ENCODE data around the gene GNPTG. TPM values are rescaled to one million over a fixed set of nuclear protein-coding genes. Genes with fewer than 3 reads are reported as not detected.

The GNPTG gene
- total RNA-seq, 2 experiments from 2014 or later: 27.6 to 32.0 TPM

DNA sequence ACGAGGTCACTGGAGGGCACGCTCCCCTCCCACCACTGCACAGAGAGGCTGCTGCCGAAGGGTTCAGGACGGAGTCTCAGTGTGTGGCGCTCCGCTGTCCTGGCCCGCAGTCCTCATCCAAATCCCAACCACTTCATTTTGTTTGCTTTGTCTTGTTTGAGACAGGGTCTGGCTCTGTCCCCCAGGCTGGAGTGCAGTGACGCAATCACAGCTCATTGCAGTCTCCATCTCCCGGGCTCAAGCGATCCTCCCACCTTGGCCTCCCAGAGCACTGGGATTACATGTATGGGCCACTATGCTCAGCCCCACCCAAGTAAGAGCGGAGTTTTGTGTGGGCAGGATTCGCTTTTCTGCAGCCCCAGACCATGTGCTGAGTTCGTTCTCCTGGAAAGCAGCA lies 50.0 kb downstream of the GNPTG start:
- Histone ChIP-seq H3K9me3 (ENCODE audit: control insufficient read depth in 1 of 2, insufficient read depth in 1 of 2, low read length in 2 of 2) (no peaks in the 10 kb centered on the region), H3K4me3 (ENCODE audit: low read length) (no peak overlapping the region), H3K36me3 (ENCODE audit: insufficient read depth, low read length) (peaks cover 71% of the 10 kb centered on the region), H3K27ac (ENCODE audit: low read depth in 1 of 2, low read length in 2 of 2) (no peak overlapping the region), H3K4me1 (ENCODE audit: insufficient read depth, low read length) (no peaks in the 10 kb centered on the region), H3K27me3 (ENCODE audit: control insufficient read depth in 1 of 2, insufficient read depth in 2 of 2, low read length in 2 of 2) (no peaks in the 10 kb centered on the region)
- ChIA-PET POLR2A (no interaction called here), CTCF (no interaction called here)
- peaks cover 5% of the 10 kb centered on the region for H3K4me1 Mint-ChIP-seq (ENCODE audit: low read depth)
- H3K4me3 Mint-ChIP-seq: no peak overlapping the region
- ATAC-seq (ENCODE audit: poor library complexity) (no peak), DNase-seq (no peak)
- intact Hi-C loops (cut with DNase I, micrococcal nuclease): no loop called here
- no peak for TF ChIP-seq CTCF (IDR thresholded peaks at IDR 0.05)
- H3K36me3 Mint-ChIP-seq (ENCODE audit: low read depth): peaks cover 59% of the 10 kb centered on the region
- H3K9me3 Mint-ChIP-seq: no peaks in the 10 kb centered on the region
- no peaks in the 10 kb centered on the region for H3K27me3 Mint-ChIP-seq
- H3K27ac Mint-ChIP-seq: no peak overlapping the region

DNA sequence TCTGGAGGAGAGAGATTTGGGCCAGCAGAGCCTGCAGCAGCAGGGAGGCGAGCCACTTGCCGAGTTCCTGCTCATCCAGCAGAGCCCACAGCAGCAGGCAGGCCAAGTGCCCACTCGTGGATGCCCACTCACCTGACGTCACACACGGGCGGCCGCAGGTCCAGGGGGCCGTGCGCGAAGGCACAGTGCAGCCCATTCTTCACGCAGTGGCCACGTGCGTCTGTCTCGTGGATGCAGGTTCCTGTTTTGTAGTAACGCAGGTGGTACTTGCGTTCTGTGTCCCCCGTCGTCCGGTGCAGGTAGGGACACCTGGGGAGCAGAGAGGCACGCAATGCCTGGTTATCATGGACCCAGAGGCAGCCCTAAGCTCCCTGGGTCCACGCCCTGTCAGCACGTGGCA lies 51.3 kb downstream of the GNPTG start:
- Mint-ChIP-seq H3K27ac (no peak overlapping the region), H3K27me3 (no peaks in the 10 kb centered on the region), H3K4me3 (no peak overlapping the region), H3K36me3 (ENCODE audit: low read depth) (peaks cover 62% of the 10 kb centered on the region), H3K4me1 (ENCODE audit: low read depth) (peaks cover 9% of the 10 kb centered on the region), H3K9me3 (no peaks in the 10 kb centered on the region)
- intact Hi-C loops (cut with DNase I, micrococcal nuclease): no loop called here
- ATAC-seq (ENCODE audit: poor library complexity) (no peak), DNase-seq (no peak)
- Histone ChIP-seq H3K4me1 (ENCODE audit: insufficient read depth, low read length) (peaks cover 9% of the 10 kb centered on the region), H3K9me3 (ENCODE audit: control insufficient read depth in 1 of 2, insufficient read depth in 1 of 2, low read length in 2 of 2) (no peaks in the 10 kb centered on the region), H3K4me3 (ENCODE audit: low read length) (no peak overlapping the region), H3K27me3 (ENCODE audit: control insufficient read depth in 1 of 2, insufficient read depth in 2 of 2, low read length in 2 of 2) (no peaks in the 10 kb centered on the region), H3K27ac (ENCODE audit: low read depth in 1 of 2, low read length in 2 of 2) (no peak overlapping the region), H3K36me3 (ENCODE audit: insufficient read depth, low read length) (peaks cover 67% of the 10 kb centered on the region)
- no peak for TF ChIP-seq CTCF (IDR thresholded peaks at IDR 0.05)
- ChIA-PET POLR2A (no interaction called here), CTCF (no interaction called here)

DNA sequence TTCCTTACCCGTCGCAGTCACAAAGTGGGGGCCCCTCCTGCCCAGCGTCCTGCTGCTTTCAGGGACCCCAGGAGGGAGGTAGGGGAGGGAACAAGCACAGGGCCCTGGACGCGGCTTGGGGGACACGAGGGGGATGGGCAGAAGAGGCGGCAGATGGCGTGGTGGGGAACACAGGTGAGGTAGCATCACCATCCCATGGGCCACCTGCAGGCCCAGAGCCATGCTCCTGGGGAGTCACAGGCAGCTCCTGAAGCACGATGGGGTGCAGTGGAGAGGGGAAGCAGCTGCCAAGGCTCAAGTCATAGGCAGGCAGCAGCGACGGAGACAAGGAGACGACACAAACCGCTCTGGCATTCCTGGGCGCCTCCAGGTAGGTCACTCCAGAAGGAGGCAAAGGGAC lies 52.0 kb downstream of the GNPTG start:
- no peaks in the 10 kb centered on the region for H3K27me3 Mint-ChIP-seq
- no peak for DNase-seq
- TF ChIP-seq CTCF (IDR thresholded peaks at IDR 0.05): no peak
- Histone ChIP-seq H3K27me3 (ENCODE audit: control insufficient read depth in 1 of 2, insufficient read depth in 2 of 2, low read length in 2 of 2) (no peaks in the 10 kb centered on the region), H3K4me1 (ENCODE audit: insufficient read depth, low read length) (peaks cover 16% of the 10 kb centered on the region), H3K36me3 (ENCODE audit: insufficient read depth, low read length) (peaks cover 60% of the 10 kb centered on the region), H3K27ac (ENCODE audit: low read depth in 1 of 2, low read length in 2 of 2) (no peak overlapping the region), H3K4me3 (ENCODE audit: low read length) (no peak overlapping the region), H3K9me3 (ENCODE audit: control insufficient read depth in 1 of 2, insufficient read depth in 1 of 2, low read length in 2 of 2) (no peaks in the 10 kb centered on the region)
- ChIA-PET POLR2A (no interaction called here), CTCF (no interaction called here)
- ATAC-seq (ENCODE audit: poor library complexity): no peak
- intact Hi-C loops (cut with DNase I, micrococcal nuclease): no loop called here
- no peaks in the 10 kb centered on the region for H3K9me3 Mint-ChIP-seq
- H3K36me3 Mint-ChIP-seq (ENCODE audit: low read depth): peaks cover 55% of the 10 kb centered on the region
- H3K4me3 Mint-ChIP-seq: no peak overlapping the region
- H3K4me1 Mint-ChIP-seq (ENCODE audit: low read depth): peaks cover 13% of the 10 kb centered on the region
- no peak overlapping the region for H3K27ac Mint-ChIP-seq
